ENCODE data around the gene SDK1.

DNA sequence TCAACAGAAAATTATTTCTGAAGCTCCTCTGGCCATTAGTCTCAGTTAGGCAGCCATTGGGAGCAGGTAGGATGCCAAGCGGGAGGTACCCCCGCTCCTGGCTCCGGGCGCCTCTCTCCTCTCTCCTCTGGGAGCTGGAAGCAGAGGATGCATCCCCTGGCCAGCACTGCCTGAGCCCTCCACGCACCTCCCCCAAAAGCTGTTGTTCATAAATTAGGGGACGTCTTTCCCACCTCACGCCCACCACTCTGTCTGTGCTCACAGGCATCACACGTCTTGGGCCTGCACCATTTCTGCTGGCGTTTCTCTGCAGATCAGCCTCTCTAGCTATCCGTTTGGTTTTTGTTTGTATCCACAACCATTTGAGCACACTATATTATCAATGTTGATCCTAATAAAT lies 772.0 kb downstream of the SDK1 start:
- TF ChIP-seq, protein P1, sequence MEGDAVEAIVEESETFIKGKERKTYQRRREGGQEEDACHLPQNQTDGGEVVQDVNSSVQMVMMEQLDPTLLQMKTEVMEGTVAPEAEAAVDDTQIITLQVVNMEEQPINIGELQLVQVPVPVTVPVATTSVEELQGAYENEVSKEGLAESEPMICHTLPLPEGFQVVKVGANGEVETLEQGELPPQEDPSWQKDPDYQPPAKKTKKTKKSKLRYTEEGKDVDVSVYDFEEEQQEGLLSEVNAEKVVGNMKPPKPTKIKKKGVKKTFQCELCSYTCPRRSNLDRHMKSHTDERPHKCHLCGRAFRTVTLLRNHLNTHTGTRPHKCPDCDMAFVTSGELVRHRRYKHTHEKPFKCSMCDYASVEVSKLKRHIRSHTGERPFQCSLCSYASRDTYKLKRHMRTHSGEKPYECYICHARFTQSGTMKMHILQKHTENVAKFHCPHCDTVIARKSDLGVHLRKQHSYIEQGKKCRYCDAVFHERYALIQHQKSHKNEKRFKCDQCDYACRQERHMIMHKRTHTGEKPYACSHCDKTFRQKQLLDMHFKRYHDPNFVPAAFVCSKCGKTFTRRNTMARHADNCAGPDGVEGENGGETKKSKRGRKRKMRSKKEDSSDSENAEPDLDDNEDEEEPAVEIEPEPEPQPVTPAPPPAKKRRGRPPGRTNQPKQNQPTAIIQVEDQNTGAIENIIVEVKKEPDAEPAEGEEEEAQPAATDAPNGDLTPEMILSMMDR (IDR thresholded peaks at IDR 0.05 in 4 of 5, conservative IDR thresholded peaks at IDR 0.05 in 1 of 5), result no peak
- no peak for TF ChIP-seq POLR2A (IDR thresholded peaks at IDR 0.05)
